Adrenal gland (tissue), 12 donors: ENCODE measurements around the gene SLC7A1. TPM values are rescaled to one million over a fixed set of nuclear protein-coding genes. Genes with fewer than 3 reads are reported as not detected.

ENCODE experiments used
- DNase-seq, 7 donors: peaks; one replicate each; pipeline ENCODE4 v3.0.0-alpha.2; 2019 to 2020
- H3K27ac ChIP-seq, 5 donors: fragments of 200-600 bp; sonication (generic) in 4 of 5; 1 replicate in 3 of 5; 2 replicates in 2 of 5; pipeline versions ENCODE4 v1.5.1 to v1.8.0; 2016 to 2020; ENCODE audit warnings: mild to moderate bottlenecking in 1 of 5
- H3K27me3 ChIP-seq: fragments of 200-600 bp; 2 replicates; pipeline ENCODE4 v1.8.0; 2021
- H3K36me3 ChIP-seq, 2 donors: fragments of 200-600 bp; replicated peaks in 1 of 2; 1 replicate in 1 of 2; 2 replicates in 1 of 2; pipeline versions ENCODE4 v1.5.1 to v1.8.0; 2018 to 2022
- H3K4me1 ChIP-seq, 2 donors: fragments of 200-600 bp; replicated peaks in 1 of 2; 1 replicate in 1 of 2; 2 replicates in 1 of 2; pipeline versions ENCODE4 v1.5.1 to v1.8.0; 2018 to 2021
- H3K4me3 ChIP-seq, 4 donors: fragments of 200-600 bp; sonication (generic) in 3 of 4; one replicate each; pipeline ENCODE4 v1.5.1; 2016 to 2018
- H3K9me3 ChIP-seq, 3 donors: fragments of 200-600 bp; sonication (generic) in 1 of 3; replicated peaks in 1 of 3; 1 replicate in 2 of 3; 2 replicates in 1 of 3; pipeline versions ENCODE4 v1.5.1 to v1.8.0; 2016 to 2021
- POLR2A ChIP-seq, 2 donors: fragments of 450-650 bp; IDR thresholded peaks; one replicate each; pipeline ENCODE4 v1.6.1; 2017; ENCODE audit warnings: antibody characterized with exemption in 2 of 2, mild to moderate bottlenecking in 2 of 2, moderate library complexity in 1 of 2
- WGBS, 4 donors: extraction: QIAGEN DNeasy Blood & Tissue Kit in 2 of 4; methylation state at CpG; one replicate each; pipeline versions ENCODE4 v1.1.5 to v1.1.7; 2013 to 2017; 5-methylcytosine and 5-hydroxymethylcytosine counted together
- intact Hi-C, 2 donors: fragments of 100-400 bp; cut with DNase I; formaldehyde crosslinking; loops; one replicate each; pipeline versions ENCODE4 v1.14.1 to v1.15.0; 2022 to 2023
- polyA plus RNA-seq, 3 donors: library from polyadenylated mRNA; stranded (reverse); fragments of 200-250 nt in 2 of 3; fragments of 350-450 nt in 1 of 3; fragmentation: Illumina TruSeq in 1 of 3; extraction: RNeasy Lipid Tissue Mini Kit (QIAGEN cat#74804) in 1 of 3; gene quantifications; one replicate each; pipeline ENCODE4 v1.2.3, GENCODE V29; 2013 to 2014
- total RNA-seq, 9 donors: library from RNA; depleted of rRNA in 4 of 9; stranded (reverse); fragments of >200 nt in 4 of 9; fragments of 120-200 nt in 1 of 9; fragmentation: NEBNext Ultra II Directional in 1 of 9; extraction: Animal tissue kit (Norgen Biotek cat#: 25700) in 1 of 9; gene quantifications; one replicate each; pipeline versions ENCODE4 v1.1.0 to v1.2.4, GENCODE V29; 2013 to 2023
- TF ChIP-seq, protein P1 (sequence below), 6 experiments: fragments of 450-650 bp in 4 of 6; fragments of 200-600 bp in 2 of 6; sonication (generic) in 1 of 6; IDR thresholded peaks; 1 replicate in 5 of 6; 2 replicates in 1 of 6; pipeline versions ENCODE4 v1.5.1 to v1.8.0; 2016 to 2021; ENCODE audit warnings: antibody characterized with exemption in 6 of 6, mild to moderate bottlenecking in 2 of 6, moderate library complexity in 1 of 6
- donor health status: healthy with polysubstance abuse.
- donor health status: Bipolar disorder and iron deficiency.
- donor health status: DM: yes; HTN: yes; CAD: no.
- donor health status: DM: no; HTN: no; CAD: no.
- donor health status: DM: no; HTN: no; CAD: no.
- donor health status: DM: yes; HTN: yes; CAD: no.

Gene SLC7A1
- total and polyA plus RNA-seq, 12 donors: 2.2 to 87.6 (median 6.2) TPM

DNA sequence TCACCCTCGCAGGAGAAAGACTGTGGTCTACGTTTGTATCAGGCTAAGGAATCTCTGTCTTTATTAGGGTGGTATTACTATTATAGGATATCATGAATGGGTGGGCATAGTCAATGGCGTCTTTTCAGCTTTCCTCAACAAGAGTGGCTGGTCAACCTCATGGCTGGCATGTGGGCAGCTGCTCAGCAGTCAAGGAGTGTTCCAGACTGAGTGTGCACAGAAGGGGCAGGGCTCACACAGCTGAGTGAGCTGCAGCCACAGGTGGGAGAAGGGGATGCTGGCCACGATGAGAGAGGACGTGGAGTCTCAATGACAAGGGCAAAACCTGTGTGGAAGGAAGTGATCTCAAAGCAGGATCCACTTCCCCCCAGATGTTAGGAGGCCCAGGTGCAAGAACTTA lies 54.7 kb downstream of the SLC7A1 start:
- Histone ChIP-seq H3K27ac (no peak overlapping the region), H3K4me1 (no peaks in the 10 kb centered on the region), H3K9me3 (no peaks in the 10 kb centered on the region), H3K27me3 (no peaks in the 10 kb centered on the region), H3K4me3 (no peak overlapping the region), H3K36me3 (no peaks in the 10 kb centered on the region)
- TF ChIP-seq POLR2A (IDR thresholded peaks at IDR 0.05): no peak
- TF ChIP-seq, protein P1, sequence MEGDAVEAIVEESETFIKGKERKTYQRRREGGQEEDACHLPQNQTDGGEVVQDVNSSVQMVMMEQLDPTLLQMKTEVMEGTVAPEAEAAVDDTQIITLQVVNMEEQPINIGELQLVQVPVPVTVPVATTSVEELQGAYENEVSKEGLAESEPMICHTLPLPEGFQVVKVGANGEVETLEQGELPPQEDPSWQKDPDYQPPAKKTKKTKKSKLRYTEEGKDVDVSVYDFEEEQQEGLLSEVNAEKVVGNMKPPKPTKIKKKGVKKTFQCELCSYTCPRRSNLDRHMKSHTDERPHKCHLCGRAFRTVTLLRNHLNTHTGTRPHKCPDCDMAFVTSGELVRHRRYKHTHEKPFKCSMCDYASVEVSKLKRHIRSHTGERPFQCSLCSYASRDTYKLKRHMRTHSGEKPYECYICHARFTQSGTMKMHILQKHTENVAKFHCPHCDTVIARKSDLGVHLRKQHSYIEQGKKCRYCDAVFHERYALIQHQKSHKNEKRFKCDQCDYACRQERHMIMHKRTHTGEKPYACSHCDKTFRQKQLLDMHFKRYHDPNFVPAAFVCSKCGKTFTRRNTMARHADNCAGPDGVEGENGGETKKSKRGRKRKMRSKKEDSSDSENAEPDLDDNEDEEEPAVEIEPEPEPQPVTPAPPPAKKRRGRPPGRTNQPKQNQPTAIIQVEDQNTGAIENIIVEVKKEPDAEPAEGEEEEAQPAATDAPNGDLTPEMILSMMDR (IDR thresholded peaks at IDR 0.05): no peak
- intact Hi-C loops: no loop called here
- 87 to 94% (median 92%) methylated on average over 5 of the region's 5 CpGs for WGBS, 4 donors
- DNase-seq: no peak

DNA sequence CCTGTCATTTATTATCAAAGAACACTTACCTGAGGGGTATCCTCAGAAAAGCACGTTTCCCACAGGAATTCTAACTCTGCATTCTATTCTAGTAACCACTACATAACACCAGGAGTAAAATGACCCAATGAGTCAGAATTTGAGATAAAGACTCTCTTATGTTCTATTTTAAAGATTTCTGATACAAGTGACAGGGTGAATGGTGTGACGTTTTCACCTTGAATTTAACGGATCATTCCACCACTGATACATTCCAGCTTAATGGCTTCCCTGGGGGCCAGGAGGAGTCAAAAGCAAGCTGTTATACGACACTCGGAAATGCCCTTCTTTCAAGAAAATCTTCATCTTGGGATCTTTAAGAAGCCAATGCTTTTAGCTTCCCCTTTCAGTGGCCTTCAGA lies 55.2 kb downstream of the SLC7A1 start:
- H3K4me1 ChIP-seq: no peaks in the 10 kb centered on the region
- no peak overlapping the region for H3K27ac ChIP-seq
- H3K27me3 ChIP-seq: no peaks in the 10 kb centered on the region
- no peak for DNase-seq
- H3K36me3 ChIP-seq: no peaks in the 10 kb centered on the region
- 87 to 90% (median 88%) methylated on average over 5 of the region's 5 CpGs for WGBS, 4 donors
- intact Hi-C loops: no loop called here
- TF ChIP-seq POLR2A (IDR thresholded peaks at IDR 0.05): no peak
- TF ChIP-seq, protein P1 (IDR thresholded peaks at IDR 0.05): no peak
- no peaks in the 10 kb centered on the region for H3K9me3 ChIP-seq
- no peak overlapping the region for H3K4me3 ChIP-seq

DNA sequence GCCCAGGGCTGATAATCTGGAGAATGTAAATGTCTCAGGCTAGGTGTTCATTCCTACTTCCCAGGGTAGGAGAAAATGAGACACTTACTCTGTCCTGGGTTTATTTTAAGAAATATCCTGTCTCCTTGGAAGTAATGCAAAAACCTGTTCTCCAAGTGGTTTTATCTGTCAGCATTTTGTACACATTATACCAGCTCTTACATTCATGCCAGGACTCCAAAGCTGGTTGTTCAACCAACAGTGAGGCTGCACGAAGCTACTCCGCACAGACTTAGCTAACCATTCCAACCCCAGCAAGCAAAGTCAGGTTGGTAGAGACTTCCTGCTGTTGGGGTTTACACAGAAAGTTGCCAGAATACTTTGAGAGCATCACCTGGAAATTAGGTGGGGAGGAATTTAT lies 55.6 kb downstream of the SLC7A1 start:
- intact Hi-C loops: no loop called here
- no peaks in the 10 kb centered on the region for H3K4me1 ChIP-seq
- H3K4me3 ChIP-seq: no peak overlapping the region
- no peak for TF ChIP-seq POLR2A (IDR thresholded peaks at IDR 0.05)
- TF ChIP-seq, protein P1 (IDR thresholded peaks at IDR 0.05): no peak
- WGBS, 4 donors: 97 to 100% (median 100%) methylated on average over 2 of the region's 2 CpGs
- H3K9me3 ChIP-seq: no peaks in the 10 kb centered on the region
- no peaks in the 10 kb centered on the region for H3K27me3 ChIP-seq
- no peak overlapping the region for H3K27ac ChIP-seq
- DNase-seq: no peak
- H3K36me3 ChIP-seq: no peaks in the 10 kb centered on the region

- WGBS, 4 donors: 79 to 88% (median 83%) methylated on average over 6 of the region's 6 CpGs
Observed at GRCh38 chr13:29538652-29539040, 56.8 kb downstream of the SLC7A1 start.

More at GRCh38 chr13:29538652-29539040, 56.8 kb downstream of the SLC7A1 start:
- H3K27me3 ChIP-seq: no peaks in the 10 kb centered on the region
- intact Hi-C loops: no loop called here
- no peaks in the 10 kb centered on the region for H3K9me3 ChIP-seq
- no peaks in the 10 kb centered on the region for H3K4me1 ChIP-seq
- TF ChIP-seq POLR2A (IDR thresholded peaks at IDR 0.05): no peak
- H3K27ac ChIP-seq: no peak overlapping the region
- H3K36me3 ChIP-seq: no peaks in the 10 kb centered on the region
- no peak for DNase-seq
- H3K4me3 ChIP-seq: no peak overlapping the region
